Tibial artery (tissue), 4 donors: Measurements from ENCODE around the gene TRHDE.

ENCODE experiments used
- DNase-seq, 2 donors: peaks; one replicate each; pipeline ENCODE4 v3.0.0-alpha.2; 2019
- H3K27ac ChIP-seq, 2 donors: fragments of 200-600 bp; sonication (generic) in 1 of 2; 1 replicate in 1 of 2; 2 replicates in 1 of 2; pipeline ENCODE4 v1.5.1; 2018 to 2019; ENCODE audit warnings: mild to moderate bottlenecking in 1 of 2
- H3K27me3 ChIP-seq, 2 donors: fragments of 200-600 bp; sonication (generic) in 1 of 2; one replicate each; pipeline versions ENCODE4 v1.5.1 to v1.6.0; 2016 to 2019
- H3K36me3 ChIP-seq, 3 donors: fragments of 200-600 bp; sonication (generic) in 2 of 3; one replicate each; pipeline ENCODE4 v1.5.1; 2016 to 2019; ENCODE audit warnings: mild to moderate bottlenecking in 2 of 3
- H3K4me1 ChIP-seq, 4 donors: fragments of 200-600 bp; sonication (generic) in 2 of 4; 1 replicate in 3 of 4; 2 replicates in 1 of 4; pipeline ENCODE4 v1.5.1; 2016 to 2019
- H3K4me3 ChIP-seq, 2 donors: fragments of 200-600 bp; sonication (generic) in 1 of 2; 1 replicate in 1 of 2; 2 replicates in 1 of 2; pipeline ENCODE4 v1.5.1; 2018 to 2019; ENCODE audit warnings: mild to moderate bottlenecking in 2 of 2
- H3K9me3 ChIP-seq, 3 donors: fragments of 200-600 bp; sonication (generic) in 1 of 3; one replicate each; pipeline ENCODE4 v1.5.1; 2016 to 2019
- intact Hi-C: fragments of 100-400 bp; cut with DNase I; formaldehyde crosslinking; loops from one replicate; pipeline ENCODE4 v1.15.0; 2023; ENCODE audit warnings: low total_unique reads
- TF ChIP-seq, protein P1 (sequence below), 2 experiments: fragments of 200-600 bp in 1 of 2; fragments of 450-650 bp in 1 of 2; IDR thresholded peaks; one replicate each; pipeline ENCODE4 v1.5.1; 2017 to 2019; ENCODE audit warnings: antibody characterized with exemption in 2 of 2, mild to moderate bottlenecking in 1 of 2, moderate library complexity in 1 of 2

Gene TRHDE

DNA sequence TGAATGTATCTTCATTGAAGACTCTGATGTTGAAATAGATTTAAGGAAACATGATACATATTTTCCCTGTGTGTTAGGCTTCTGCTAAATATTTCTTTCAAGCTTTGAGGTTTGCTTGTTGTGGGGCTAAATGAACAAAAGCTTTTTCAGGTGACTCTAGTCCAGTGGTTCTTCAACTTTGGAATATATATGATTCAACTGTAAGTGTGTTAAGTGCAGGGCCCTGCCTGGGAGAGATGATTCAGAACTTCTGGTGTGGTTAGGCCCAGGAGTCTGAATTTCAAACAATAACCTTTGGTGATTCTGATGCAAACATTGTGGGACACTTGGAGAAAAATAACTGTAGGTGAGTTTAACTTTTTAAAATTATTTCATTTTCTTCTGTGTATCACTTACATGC, 93.0 kb downstream of the TRHDE start:
- Histone ChIP-seq H3K4me1 (no peaks in the 10 kb centered on the region), H3K36me3 (no peaks in the 10 kb centered on the region), H3K9me3 (no peaks in the 10 kb centered on the region), H3K27me3 (no peaks in the 10 kb centered on the region), H3K27ac (no peak overlapping the region), H3K4me3 (no peak overlapping the region)
- TF ChIP-seq, protein P1, sequence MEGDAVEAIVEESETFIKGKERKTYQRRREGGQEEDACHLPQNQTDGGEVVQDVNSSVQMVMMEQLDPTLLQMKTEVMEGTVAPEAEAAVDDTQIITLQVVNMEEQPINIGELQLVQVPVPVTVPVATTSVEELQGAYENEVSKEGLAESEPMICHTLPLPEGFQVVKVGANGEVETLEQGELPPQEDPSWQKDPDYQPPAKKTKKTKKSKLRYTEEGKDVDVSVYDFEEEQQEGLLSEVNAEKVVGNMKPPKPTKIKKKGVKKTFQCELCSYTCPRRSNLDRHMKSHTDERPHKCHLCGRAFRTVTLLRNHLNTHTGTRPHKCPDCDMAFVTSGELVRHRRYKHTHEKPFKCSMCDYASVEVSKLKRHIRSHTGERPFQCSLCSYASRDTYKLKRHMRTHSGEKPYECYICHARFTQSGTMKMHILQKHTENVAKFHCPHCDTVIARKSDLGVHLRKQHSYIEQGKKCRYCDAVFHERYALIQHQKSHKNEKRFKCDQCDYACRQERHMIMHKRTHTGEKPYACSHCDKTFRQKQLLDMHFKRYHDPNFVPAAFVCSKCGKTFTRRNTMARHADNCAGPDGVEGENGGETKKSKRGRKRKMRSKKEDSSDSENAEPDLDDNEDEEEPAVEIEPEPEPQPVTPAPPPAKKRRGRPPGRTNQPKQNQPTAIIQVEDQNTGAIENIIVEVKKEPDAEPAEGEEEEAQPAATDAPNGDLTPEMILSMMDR (IDR thresholded peaks at IDR 0.05): no peak
- DNase-seq: no peak
- intact Hi-C loops: no loop called here

DNA sequence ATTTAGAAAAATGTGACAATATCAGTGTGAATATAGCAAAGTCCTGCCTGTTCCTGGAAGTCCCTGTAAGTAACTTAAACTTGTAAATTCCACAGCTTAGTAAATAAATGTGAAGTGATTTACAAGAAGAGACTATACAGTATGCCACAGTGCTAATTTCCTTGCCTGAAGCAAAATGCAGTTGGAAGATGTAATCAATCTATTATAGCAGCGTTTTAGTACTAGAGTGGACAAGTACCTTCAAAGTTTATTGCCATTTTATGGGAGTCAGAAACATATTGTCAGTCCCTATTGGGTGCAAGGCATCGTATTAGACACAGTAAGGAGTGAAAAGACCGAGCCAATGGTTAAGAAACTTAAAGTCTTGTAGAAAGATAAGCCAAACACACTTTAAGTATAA, 94.1 kb downstream of the TRHDE start:
- DNase-seq: no peak
- H3K4me1 ChIP-seq: no peaks in the 10 kb centered on the region
- H3K9me3 ChIP-seq: no peaks in the 10 kb centered on the region
- no peak overlapping the region for H3K4me3 ChIP-seq
- H3K27me3 ChIP-seq: no peaks in the 10 kb centered on the region
- no peak overlapping the region for H3K27ac ChIP-seq
- TF ChIP-seq, protein P1 (IDR thresholded peaks at IDR 0.05): no peak
- intact Hi-C loops: no loop called here
- no peaks in the 10 kb centered on the region for H3K36me3 ChIP-seq

DNA sequence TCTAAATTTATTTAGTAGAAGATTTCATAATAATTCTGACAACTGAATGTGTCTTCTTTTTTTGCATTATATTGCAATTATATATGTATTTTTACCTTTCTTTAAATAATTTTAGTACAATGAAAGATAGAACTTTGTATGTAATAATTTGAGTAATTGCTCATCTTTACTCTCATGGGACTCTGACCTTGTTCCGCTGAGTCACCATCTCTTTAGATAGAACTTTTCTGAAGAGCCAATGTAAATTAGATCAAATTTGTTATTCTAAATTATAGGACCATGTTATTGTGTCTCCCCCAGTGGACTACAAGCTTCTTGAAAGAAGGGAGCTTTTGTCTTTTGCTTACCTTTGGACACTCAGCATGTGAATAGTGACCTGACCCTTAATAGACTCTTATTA, 96.1 kb downstream of the TRHDE start:
- no peaks in the 10 kb centered on the region for H3K4me1 ChIP-seq
- H3K27me3 ChIP-seq: no peaks in the 10 kb centered on the region
- no peak overlapping the region for H3K27ac ChIP-seq
- no peaks in the 10 kb centered on the region for H3K36me3 ChIP-seq
- no peak for DNase-seq
- no peak overlapping the region for H3K4me3 ChIP-seq
- intact Hi-C loops: no loop called here
- TF ChIP-seq, protein P1 (IDR thresholded peaks at IDR 0.05): no peak
- no peaks in the 10 kb centered on the region for H3K9me3 ChIP-seq

DNA sequence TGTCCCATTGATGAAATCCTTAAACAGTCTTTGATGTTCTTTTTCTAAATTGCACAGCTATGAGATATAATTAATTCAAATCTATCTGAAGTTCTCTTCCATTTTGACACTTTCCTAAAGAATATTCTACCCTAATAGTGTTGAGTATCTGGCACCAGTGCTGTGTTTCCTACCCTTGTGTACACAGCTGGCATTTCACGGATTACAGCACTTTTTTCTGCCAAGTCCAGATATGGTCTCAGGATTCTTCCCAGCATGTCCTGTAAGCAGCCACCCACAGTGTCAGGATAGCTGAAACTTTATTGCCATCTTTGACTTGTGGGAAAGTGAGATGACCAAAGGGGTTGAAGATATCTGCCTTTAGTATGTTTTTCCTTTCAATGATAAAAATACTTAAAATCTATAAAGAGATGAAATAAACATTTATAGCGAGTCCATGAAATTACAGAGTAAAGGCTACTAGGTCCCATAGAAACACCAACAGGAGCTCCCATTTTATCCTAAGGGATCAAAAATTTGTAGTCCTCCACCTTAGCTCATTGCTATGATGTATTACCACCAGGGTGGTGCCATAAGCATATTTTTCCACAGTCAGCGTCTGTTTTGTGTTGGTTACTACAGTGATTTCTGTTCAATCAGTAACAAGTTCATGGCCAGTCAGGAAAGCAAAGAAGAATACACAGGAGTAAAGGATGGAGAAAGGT, 96.7 kb downstream of the TRHDE start:
- Histone ChIP-seq H3K27ac (no peak overlapping the region), H3K4me1 (no peaks in the 10 kb centered on the region)
- intact Hi-C loops: no loop called here

DNA sequence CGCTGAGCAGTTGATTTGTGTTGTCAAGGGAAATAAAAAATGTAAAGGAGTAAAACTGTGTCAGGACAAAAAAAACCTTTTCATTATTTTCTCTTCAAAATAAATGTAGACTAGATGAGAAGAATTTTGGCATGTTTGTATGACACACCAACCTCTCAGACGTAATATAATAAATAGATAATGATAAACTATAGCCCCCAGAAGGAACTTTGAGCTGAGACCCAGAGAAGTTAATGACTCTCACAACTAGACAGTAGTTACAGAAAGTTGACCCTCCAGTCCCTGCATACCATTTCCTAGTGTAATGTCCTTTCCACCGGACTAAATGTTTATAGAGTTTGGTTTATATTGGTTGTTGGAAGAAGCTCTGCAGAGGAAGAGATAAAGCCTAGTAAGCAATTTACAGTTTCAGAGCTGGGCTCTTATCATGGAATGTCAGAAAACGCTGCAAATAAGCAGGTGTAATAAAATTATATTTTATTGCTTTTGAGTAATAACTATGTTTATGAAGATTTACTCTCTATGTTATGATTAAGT, 97.3 kb downstream of the TRHDE start:
- no peaks in the 10 kb centered on the region for H3K9me3 ChIP-seq
- TF ChIP-seq, protein P1 (IDR thresholded peaks at IDR 0.05): no peak
- intact Hi-C loops: no loop called here
- no peaks in the 10 kb centered on the region for H3K27me3 ChIP-seq
- H3K4me1 ChIP-seq: no peaks in the 10 kb centered on the region
- no peaks in the 10 kb centered on the region for H3K36me3 ChIP-seq
- H3K27ac ChIP-seq: no peak overlapping the region
- DNase-seq: no peak
- no peak overlapping the region for H3K4me3 ChIP-seq

More for the DNA sequence above, 96.7 kb downstream of the TRHDE start:
- DNase-seq: no peak
- H3K27me3 ChIP-seq: no peaks in the 10 kb centered on the region
- TF ChIP-seq, protein P1 (IDR thresholded peaks at IDR 0.05): no peak
- no peaks in the 10 kb centered on the region for H3K9me3 ChIP-seq
- no peak overlapping the region for H3K4me3 ChIP-seq
- no peaks in the 10 kb centered on the region for H3K36me3 ChIP-seq
